Heart right ventricle (tissue), 16 donors: Measurements from ENCODE around the gene ATXN1. TPM values are rescaled to one million over a fixed set of nuclear protein-coding genes. Genes with fewer than 3 reads are reported as not detected.

ENCODE experiments used
- ATAC-seq, 8 donors: fragments of 200-7000 bp; cut with Tn5 transposase; one replicate each; pipeline ENCODE4 v1.9.1; 2020; ENCODE audit warnings: mild to moderate bottlenecking in 8 of 8, moderate library complexity in 8 of 8, moderate number of reproducible peaks in 1 of 8
- DNase-seq, 2 donors: peaks; one replicate each; pipeline ENCODE4 v3.0.0-alpha.2; 2020
- H3K27ac ChIP-seq, 10 donors: fragments of 200-600 bp; sonication (generic) in 2 of 10; one replicate each; pipeline versions ENCODE4 v1.5.0 to v1.8.0; 2020 to 2022; ENCODE audit warnings: mild to moderate bottlenecking in 3 of 10
- H3K27me3 ChIP-seq, 7 donors: fragments of 200-600 bp; one replicate each; pipeline ENCODE4 v1.8.0; 2021 to 2022; ENCODE audit warnings: mild to moderate bottlenecking in 2 of 7
- H3K36me3 ChIP-seq, 9 donors: fragments of 200-600 bp; sonication (generic) in 1 of 9; one replicate each; pipeline versions ENCODE4 v1.5.0 to v1.8.0; 2020 to 2022; ENCODE audit warnings: mild to moderate bottlenecking in 2 of 9
- H3K4me1 ChIP-seq, 9 donors: fragments of 200-600 bp; sonication (generic) in 1 of 9; one replicate each; pipeline versions ENCODE4 v1.5.0 to v1.8.0; 2020 to 2022; ENCODE audit warnings: mild to moderate bottlenecking in 4 of 9
- H3K4me3 ChIP-seq, 10 donors: fragments of 200-600 bp; sonication (generic) in 2 of 10; one replicate each; pipeline versions ENCODE4 v1.5.0 to v1.8.0; 2020 to 2022; ENCODE audit warnings: mild to moderate bottlenecking in 7 of 10, moderate library complexity in 2 of 10
- H3K9me3 ChIP-seq, 11 donors: fragments of 200-600 bp in 10 of 11; sonication (generic) in 2 of 11; one replicate each; pipeline versions ENCODE4 v1.5.0 to v1.8.0; 2013 to 2022; ENCODE audit warnings: mild to moderate bottlenecking in 2 of 11, control low read depth in 1 of 11, moderate library complexity in 1 of 11
- CTCF ChIP-seq, 9 donors: fragments of 200-600 bp; sonication (generic) in 2 of 9; IDR thresholded peaks; one replicate each; pipeline versions ENCODE4 v1.5.0 to v1.8.0; 2021 to 2022; ENCODE audit warnings: antibody characterized with exemption in 9 of 9, mild to moderate bottlenecking in 5 of 9, moderate library complexity in 1 of 9
- WGBS, 2 donors: extraction: QIAGEN DNeasy Blood & Tissue Kit; methylation state at CpG; one replicate each; pipeline ENCODE4 v1.1.7; 2013; ENCODE audit warnings: inconsistent platforms in 1 of 2; 5-methylcytosine and 5-hydroxymethylcytosine counted together
- intact Hi-C, 10 donors: fragments of 100-400 bp; cut with DNase I; formaldehyde crosslinking; loops; one replicate each; pipeline versions ENCODE4 v1.11.1 to v1.14.2; 2022
- polyA plus RNA-seq, 2 donors: library from polyadenylated mRNA; stranded (reverse); fragments of 200-250 nt; gene quantifications; one replicate each; pipeline ENCODE4 v1.2.3, GENCODE V29; 2013
- total RNA-seq, 10 donors: library from RNA; stranded (reverse); fragmentation: NEBNext Ultra II Directional in 3 of 10; extraction: Animal tissue kit (Norgen Biotek cat#: 25700) in 3 of 10; gene quantifications; one replicate each; pipeline versions ENCODE4 v1.2.1 to v1.2.4, GENCODE V29; 2021 to 2023
- donor health status: Arrhythmogenic right ventricular cardiomyopathy.
- donor health status: ischemic (EF 13 %, LVEDD 7.1; RV severe dilation, severe dysfunction).
- donor health status: healthy with polysubstance abuse.
- donor health status: DM: no; HTN: yes; CAD: no.
- donor health status: DM: no; HTN: no; CAD: no.
- donor health status: ischemic (EF 25% LVEDD 6.9; RV normal size, moderate dysfunction).
- donor health status: ischemic (EF 25% LVEDD 5.7; RV mildly dilated, moderate dysfunction).
- donor health status: healthy.
- donor health status: DM: yes; HTN: yes; CAD: no.
- donor health status: Ischemic cardiomyopathy.
- donor health status: ischemic (EF 35%, LVEDD 5.7; RV mildly dilated, moderate dysfunction).
- donor health status: nonischemic (EF 11% LVEDD 7.7; RV severe dilation, severe dysfunction).
- donor health status: DM: yes; HTN: yes; CAD: no.
- donor health status: PGD.
- donor health status: ischemic (EF 29% LVEDD 5.4; RV normal size, mild dysfunction).
- donor health status: nonischemic (EF 23%, LVEDD 6.1; RV moderate dilation, normal function).

The ATXN1 gene
- total and polyA plus RNA-seq, 12 donors: 4.1 to 46.5 (median 40.3) TPM

GRCh38 chr6:16806363-16806762, 45.1 kb upstream of the ATXN1 start:
- intact Hi-C loops: loop anchor here in 2 of 10 donors (10.0 kb wide), 2 partner anchors 158 to 278 kb away; no protein-coding TSS in a partner anchor

GRCh38 chr6:16805243-16805950, 44.1 kb upstream of the ATXN1 start:
- ATAC-seq (peak in 7 of 8 donors; percentile 17 to 50 (median 40)), DNase-seq (no peak)
- TF ChIP-seq CTCF (IDR thresholded peaks at IDR 0.05): no peak
- peaks cover 3 to 56% (median 38%) of the 10 kb centered on the region in 9 donors for H3K4me1 ChIP-seq
- H3K36me3 ChIP-seq: no peaks in the 10 kb centered on the region
- WGBS, 2 donors: 30 to 42% methylated on average over 5 of the region's 5 CpGs
- peaks cover 0 to 16% (median 6%) of the 10 kb centered on the region in 11 donors for H3K9me3 ChIP-seq
- no peaks in the 10 kb centered on the region for H3K27me3 ChIP-seq
- peak overlapping the region in 7 of 10 donors; percentile 49 to 87 (median 83) for H3K27ac ChIP-seq
- H3K4me3 ChIP-seq: no peak overlapping the region
- intact Hi-C loops: loop anchor here in 2 of 10 donors (10.0 kb wide), 2 partner anchors 159 to 279 kb away; no protein-coding TSS in a partner anchor

More at GRCh38 chr6:16806363-16806762, 45.1 kb upstream of the ATXN1 start:
- Histone ChIP-seq H3K4me1 (peaks cover 3 to 46% (median 30%) of the 10 kb centered on the region in 9 donors), H3K27ac (peak overlapping the region in 3 of 10 donors; percentile 83 to 86 (median 86)), H3K4me3 (no peak overlapping the region), H3K27me3 (no peaks in the 10 kb centered on the region), H3K36me3 (no peaks in the 10 kb centered on the region), H3K9me3 (peaks cover 0 to 18% (median 6%) of the 10 kb centered on the region in 11 donors)
- ATAC-seq (no peak), DNase-seq (no peak)
- no peak for TF ChIP-seq CTCF (IDR thresholded peaks at IDR 0.05)
- 84 to 87% methylated on average over 2 of the region's 2 CpGs for WGBS, 2 donors

GRCh38 chr6:16804546-16805242, 43.4 kb upstream of the ATXN1 start:
- Histone ChIP-seq H3K27ac (peak overlapping the region in 7 of 10 donors; percentile 49 to 87 (median 83)), H3K27me3 (no peaks in the 10 kb centered on the region), H3K9me3 (peaks cover 0 to 9% (median under 1%) of the 10 kb centered on the region in 11 donors), H3K4me3 (no peak overlapping the region), H3K4me1 (peaks cover 3 to 63% (median 45%) of the 10 kb centered on the region in 9 donors), H3K36me3 (no peaks in the 10 kb centered on the region)
- DNase-seq: no peak
- TF ChIP-seq CTCF (IDR thresholded peaks at IDR 0.05): no peak
- intact Hi-C loops: loop anchor here in 2 of 10 donors (10.0 kb wide), 2 partner anchors 160 to 280 kb away; no protein-coding TSS in a partner anchor
- no peak for ATAC-seq
- WGBS, 2 donors: 48 to 63% methylated on average over 8 of the region's 8 CpGs
